COLO829 (cell line): ENCODE data around the gene GHITM.
"Not testable (repeated sequence)": the region's sequence is repeated elsewhere in the genome, so short reads cannot be mapped to it uniquely, and the experiment has no call there.

Experiments
- DNase-seq: peaks from one replicate; pipeline ENCODE4 v3.0.0; 2012; ENCODE audit warnings: low spot score

Gene GHITM

GRCh38 chr10:84176836-84177474 is 37.6 kb downstream of the GHITM start:
- no peak for DNase-seq

DNA sequence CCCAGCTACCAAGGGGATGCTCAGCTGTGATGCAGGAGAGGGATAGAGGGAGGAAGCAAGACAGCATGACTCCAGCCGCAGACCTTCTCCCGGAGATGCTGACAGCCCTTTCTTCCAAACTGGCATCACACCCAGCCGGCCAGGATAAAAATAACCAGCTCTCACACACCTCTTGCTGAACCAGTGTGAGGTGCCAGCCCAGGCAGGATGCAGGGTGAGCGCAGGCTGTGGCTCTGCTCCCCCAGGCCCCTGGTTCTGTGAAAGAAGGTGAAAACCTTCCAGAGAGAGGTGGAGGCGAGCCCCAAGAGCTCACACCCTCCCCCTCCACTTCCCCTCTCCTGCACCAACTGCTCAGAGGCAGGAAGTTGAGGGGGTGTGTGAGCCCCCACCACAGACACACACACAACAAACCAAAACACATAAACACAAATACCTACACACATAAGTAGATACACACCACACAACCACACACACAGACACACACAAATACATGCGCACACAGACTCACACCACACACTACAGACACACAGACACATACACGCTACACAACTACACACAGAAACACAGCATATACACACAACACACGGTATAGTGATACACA is 38.3 kb downstream of the GHITM start:
- no peak for DNase-seq

- DNase-seq: no peak
Observed at GRCh38 chr10:84178160-84178609, 38.9 kb downstream of the GHITM start.

DNA sequence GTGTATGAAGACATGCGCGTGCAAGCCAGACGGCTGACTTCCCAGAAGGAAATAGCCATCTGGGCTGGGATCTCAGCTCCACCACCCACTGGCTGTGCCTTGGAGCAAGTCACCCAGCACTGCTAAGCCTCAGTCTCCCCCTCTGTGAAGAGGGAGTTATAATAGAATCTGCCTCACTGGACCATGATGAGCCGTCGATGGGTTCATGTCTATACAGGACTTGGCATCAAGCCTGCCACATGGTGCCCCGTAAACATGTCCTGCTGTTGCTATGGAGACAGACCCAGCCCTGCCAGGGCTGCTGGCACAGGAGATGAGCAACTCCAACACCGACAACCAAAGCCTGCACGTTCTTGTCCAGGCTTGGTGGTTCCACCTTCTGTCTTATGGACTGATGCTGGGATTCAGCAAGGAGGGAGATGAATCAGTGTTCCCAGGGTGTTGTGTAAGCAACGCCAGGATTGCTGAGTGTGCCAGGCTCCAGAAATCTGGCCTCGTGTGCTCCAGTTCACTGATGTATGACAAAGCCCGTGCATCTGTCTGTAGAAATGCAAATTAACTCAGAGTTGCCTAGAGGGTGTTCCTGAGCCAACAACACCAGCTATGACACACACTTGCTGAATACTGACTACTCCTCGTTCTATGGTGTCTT is 39.9 kb downstream of the GHITM start:
- DNase-seq: no peak

DNA sequence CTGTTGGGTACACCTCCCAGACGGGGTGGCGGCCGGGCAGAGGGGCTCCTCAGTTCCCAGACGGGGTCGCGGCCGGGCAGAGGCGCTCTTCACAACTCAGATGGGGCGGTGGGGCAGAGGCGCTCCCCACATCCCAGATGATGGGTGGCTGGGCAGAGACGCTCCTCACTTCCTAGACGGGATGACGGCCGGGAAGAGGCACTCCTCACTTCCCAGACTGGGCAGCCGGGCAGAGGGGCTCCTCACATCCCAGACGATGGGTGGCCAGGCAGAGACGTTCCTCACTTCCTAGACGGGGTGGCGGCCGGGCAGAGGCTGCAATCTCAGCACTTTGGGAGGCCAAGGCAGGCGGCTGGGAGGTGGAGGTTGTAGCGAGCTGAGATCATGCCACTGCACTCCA is 41.1 kb downstream of the GHITM start:
- DNase-seq: not testable (repeated sequence)

DNA sequence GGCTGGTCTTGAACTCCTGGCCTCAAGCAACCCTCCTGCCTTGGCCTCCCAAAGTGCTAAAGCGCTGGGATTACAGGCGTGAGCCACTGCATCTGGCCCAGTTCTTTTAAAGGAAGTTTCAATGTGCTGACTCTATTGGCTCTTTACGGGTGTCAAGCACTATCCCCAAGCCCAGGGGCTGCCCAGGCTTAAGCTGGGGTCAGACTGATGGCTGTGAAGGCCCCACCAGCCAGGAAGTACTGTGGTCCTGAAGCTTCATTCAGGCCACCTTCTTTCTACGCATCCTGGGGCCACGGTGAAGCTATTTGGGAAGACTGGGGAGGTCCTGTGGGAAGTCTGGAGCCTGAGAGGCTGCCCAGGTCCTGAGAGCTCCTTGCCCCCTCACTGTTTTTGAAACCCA is 42.3 kb downstream of the GHITM start:
- no peak for DNase-seq

- no peak for DNase-seq
Observed at GRCh38 chr10:84184517-84184916, 45.2 kb downstream of the GHITM start.

GRCh38 chr10:84185526-84186175 is 46.3 kb downstream of the GHITM start:
- DNase-seq: no peak

- no peak for DNase-seq
Observed at GRCh38 chr10:84188815-84189214, 49.5 kb downstream of the GHITM start.

- DNase-seq: no peak
Observed at GRCh38 chr10:84190621-84191020, 51.3 kb downstream of the GHITM start.

DNA sequence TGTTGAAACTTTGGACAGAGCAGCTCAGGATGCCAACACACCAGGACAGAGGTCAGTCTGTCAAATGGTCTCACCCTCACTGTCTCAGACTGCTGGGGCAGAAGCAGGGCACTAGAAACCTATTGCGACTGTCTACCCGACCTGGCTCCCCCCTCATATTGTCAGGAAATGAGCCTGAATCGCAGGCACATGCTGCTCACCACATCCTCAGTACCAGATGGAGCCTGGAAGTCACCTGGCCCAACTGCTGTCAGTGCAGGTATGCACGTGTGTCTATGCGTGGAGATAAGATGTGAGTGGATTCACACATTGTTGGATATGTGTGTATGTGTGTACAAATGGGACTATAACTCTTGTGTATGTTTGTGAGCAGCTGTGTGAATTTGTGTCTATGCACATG is 51.8 kb downstream of the GHITM start:
- no peak for DNase-seq

GRCh38 chr10:84193327-84193726 is 54.0 kb downstream of the GHITM start:
- DNase-seq: no peak

DNA sequence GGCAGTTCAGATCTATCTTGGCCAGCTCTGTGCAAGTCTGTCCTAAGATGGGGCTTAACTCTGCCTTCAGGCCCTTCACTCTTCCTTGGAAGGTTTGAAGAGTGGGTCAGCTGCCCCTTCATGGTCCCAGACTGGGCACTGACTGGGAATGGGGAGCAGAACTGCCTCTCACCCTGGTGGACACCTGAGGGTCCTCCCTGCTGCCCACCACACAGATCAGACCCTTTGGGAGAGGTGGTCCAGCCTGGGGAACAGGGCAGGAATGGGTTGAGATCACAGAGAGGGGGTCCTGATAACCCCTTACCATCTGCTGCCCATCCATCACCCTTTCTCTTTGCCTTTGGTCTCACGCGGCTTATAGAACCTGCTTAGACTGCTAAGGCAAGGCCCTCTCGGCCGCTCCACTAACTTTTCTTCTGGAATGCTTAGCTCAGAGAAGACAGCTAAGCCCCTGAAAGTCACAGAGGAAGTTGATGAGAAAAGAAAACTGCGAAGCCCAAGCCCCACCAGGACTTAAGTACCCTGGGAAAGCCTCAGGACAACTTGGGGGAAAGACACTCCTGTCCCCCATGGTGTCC is 54.6 kb downstream of the GHITM start:
- DNase-seq: no peak

DNA sequence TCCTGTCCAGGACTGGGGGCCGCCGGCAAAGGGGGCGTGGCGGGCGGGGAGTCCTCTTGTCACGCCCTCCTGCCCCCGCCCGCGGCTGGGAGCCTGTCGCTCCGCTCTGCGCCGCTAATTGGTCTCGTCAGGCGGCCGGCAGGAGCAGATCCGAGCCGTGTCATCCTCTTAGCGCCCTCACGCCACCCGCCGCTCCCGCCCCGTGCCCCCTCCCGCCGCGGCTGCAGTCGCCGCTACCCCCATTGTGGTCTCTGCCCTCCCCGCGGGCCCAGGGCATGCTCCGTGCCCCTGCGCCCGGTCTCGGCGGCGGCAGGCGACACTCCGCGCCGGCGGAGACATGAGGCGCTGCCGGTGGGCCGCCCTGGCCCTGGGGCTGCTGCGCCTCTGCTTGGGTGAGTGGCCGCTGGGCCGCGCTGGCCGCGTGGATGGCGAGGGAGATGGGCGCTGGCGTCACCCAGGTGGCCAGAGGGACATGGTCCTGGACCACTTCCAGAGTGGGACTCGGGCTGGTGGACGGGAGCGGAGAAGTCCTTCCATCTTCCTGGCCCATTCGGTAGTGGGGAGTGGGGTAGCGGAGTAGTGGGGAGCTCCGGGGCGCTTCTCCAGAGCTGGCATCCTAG is 55.2 kb downstream of the GHITM start, which contains the start of gene CDHR1:
TSS of gene CDHR1 (plus strand) at position 114 of the 620 bp plus-strand sequence. CDS start at position 338, 224 bp downstream.
- DNase-seq: no peak

GRCh38 chr10:84195044-84195830 is 55.9 kb downstream of the GHITM start:
- no peak for DNase-seq

DNA sequence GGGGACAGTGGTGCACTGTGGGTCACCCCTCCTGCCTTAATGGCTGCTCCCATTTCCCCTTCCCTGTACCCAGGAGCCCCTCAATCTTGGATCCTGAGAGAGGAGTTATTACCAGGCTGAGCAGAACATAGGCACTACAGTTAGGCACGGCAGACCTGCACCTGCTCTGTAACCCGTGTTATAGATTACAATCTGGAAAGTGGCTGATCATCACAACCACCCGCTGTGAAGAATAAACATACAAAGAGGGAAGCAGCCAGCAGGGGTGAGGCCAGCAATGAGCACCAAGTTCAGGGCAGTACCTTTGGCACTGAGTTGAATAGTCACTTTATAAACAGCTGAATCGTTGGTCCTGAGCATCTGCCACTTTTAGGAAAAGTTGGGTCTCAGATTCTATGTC is 56.8 kb downstream of the GHITM start:
- no peak for DNase-seq

DNA sequence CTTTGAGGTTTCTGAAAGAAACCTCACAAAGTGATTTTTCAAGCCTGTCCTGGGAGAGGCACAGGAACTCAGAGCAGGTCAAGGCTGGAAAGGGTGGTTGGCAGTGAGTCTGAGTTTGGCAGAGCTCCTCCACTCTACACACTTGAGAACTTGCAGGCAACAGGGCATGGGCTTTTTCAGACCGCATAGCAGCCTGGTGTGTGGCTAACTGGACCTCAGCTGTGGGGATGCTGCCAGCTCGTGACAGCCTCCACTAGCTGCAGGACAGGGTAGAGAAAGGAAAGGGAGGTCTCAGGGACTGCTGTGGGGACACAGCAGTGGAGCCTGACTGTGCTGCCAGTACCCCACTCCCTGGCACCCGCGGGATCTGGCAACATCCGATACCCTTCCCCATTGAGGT is 57.6 kb downstream of the GHITM start:
- DNase-seq: no peak

DNA sequence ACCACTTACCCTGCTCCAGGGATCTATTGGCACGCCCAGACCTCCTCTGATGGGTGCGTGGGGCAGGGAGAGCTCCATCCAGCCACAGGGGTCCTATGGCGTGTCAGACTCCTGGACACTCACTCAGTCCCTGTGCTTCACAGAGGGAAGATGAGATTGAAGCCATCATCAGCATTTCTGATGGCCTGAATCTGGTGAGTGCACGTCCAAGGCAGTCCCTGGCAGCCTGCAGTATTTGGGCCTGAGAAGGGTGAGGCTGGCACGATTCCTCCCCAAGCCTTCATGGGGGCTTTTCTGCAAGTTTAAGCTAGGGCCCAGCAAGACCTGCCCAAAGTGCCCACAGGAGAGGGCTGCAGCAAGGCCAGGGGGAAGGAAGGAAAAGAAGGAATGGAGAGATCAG is 58.3 kb downstream of the GHITM start:
- DNase-seq: no peak

DNA sequence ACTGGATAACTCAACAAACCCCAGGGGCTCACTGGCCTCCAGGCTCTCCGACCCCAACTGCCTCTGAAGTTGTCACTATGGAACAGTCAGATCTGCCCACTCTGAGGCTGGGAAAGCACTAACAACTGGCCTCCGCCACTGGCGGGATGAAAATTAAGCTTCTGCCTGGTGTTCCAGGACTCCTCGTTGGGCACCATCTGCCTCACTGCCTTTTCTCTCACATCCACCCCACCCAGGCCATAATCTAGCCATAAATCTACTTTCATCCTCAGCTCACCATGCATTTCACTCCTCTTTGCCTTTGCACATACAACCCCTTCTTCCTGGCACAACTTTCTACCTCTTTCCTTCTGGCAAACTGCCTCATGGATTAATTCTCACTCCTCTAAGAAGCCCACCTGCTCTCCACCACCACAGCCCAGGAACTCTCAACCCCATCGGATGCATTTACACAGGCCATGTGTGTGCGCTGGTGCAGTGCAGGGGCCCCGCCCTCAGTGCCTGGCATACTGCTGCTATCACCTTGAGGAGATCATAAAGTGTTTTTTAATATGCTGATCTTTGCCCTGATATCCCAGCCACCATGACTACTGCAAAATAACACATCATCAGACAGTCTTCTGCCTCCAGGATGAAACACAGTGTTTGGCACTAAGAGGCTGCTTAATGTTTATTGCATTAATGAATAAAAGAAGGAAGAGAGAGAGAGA is 59.1 kb downstream of the GHITM start:
- no peak for DNase-seq

GRCh38 chr10:84200537-84201243 is 61.4 kb downstream of the GHITM start:
- no peak for DNase-seq
